ENCODE data around the gene YIPF1. TPM values are rescaled to one million over a fixed set of nuclear protein-coding genes. Genes with fewer than 3 reads are reported as not detected.
A peak's percentile ranks its signal among the peaks of the same experiment; 100 is the strongest.

The YIPF1 gene
- polyA plus RNA-seq (ENCODE audit: insufficient read length in 4 of 4), result 10 to 100 TPM; 18.1 to 37.3 (median 35.2) TPM

DNA sequence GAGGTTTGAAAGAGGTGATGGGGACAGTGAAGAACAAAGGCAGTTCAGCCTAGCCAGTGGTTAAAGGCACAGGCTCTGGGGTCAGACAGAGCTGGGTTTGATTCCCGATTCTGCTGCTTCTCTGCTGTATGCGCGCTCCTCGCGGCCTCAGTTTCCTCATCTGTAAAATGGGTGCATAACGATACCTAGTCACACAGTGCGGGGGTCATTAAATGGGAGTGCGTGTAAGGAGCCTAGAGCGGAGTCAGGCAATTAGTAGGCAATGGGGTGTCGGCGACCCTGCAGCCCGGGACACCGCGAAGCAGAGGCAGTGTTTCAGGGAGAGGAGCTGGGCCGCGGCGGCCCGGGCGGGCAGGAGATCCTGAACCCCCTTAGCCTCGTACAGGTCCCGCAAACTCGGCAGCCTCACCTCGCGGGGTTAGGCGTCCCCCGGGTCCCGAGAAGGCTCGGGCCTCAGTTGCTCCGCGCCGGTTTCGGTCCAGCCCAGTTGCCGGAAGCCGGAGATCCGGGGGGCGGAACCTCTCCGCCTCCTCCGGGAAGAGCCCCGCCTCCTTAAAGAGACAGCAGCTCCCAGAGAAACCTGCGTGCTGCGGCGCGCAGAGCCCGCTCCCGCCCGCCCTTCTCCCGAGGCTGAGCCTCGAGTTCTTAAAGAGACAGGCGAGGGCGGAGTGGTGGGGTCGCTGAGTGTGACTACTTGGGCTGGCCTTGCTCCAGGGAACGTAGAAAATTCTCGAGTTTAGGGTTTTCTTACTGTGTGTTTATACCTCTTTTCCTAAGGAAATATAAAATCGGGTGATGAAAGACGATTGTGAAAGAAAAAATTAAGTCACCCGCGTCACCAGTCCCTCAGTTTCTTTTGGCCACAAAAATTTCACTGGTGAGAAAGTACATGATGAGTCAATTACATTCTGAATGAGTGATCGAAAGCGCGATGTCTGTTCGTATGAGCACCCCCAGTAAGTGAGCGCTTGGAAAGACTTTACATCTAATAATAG, at the start of gene YIPF1:
Gene YIPF1 (minus strand): TSS at position 494 of the 995 bp plus-strand sequence. CDS start 860 bp downstream, outside the sequence.
- DNase-seq (ENCODE audit: low read depth in 4 of 4, low spot score in 3 of 4), result peak; percentile 61 to 75 (median 70)

DNA sequence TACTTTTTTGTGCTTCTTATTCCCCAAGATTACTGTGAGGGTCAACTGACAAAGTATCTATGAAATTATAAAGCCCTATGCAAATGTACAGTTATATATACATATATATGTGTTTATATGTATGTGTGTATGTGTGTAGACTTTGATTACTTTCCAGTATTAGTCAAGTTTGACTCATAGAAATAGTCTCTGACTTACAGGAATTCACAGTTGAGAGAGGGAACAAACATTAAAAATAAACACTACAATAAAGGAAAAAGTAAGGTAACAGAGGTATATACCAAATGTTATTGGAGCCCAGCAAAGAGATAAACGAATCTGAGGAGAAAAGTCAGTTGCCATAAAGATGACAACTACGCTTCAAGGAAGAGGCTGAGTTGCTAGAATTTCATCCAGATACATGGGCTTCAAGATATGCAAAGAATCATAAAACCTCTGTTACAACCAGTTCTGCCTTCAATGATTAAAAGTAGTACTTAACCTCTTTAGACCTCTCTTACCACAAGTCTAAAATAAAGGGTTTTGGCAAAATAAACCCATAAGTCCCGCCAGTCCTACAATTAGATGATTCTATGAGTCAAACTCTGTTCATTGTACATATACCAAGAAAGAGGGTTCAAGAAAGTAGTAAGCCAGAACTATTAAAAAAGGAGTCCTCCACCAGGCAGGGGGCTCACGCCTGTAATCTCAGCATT, 48.7 kb upstream of the YIPF1 start:
- DNase-seq (ENCODE audit: low read depth in 4 of 4, low spot score in 3 of 4), result no peak

DNA sequence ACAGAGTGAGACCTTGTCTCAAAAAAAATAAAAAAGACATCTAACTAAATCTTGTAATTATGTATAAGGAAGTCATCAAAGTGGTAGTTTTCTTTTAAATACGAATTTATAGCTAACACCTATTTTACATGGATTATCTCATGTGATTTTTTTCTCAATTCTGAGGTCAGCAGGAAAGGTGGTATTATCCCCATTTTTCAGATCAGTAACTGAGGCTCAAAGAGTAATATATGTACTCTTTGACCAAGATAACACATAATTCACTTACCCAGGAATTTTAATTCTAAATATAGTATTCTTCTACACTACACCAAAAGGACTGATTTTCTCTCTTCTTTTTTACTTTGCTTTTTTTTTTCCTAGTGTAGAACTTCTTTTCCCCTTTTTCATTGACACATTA, 46.8 kb upstream of the YIPF1 start:
- DNase-seq (ENCODE audit: low read depth in 4 of 4, low spot score in 3 of 4), result no peak

DNA sequence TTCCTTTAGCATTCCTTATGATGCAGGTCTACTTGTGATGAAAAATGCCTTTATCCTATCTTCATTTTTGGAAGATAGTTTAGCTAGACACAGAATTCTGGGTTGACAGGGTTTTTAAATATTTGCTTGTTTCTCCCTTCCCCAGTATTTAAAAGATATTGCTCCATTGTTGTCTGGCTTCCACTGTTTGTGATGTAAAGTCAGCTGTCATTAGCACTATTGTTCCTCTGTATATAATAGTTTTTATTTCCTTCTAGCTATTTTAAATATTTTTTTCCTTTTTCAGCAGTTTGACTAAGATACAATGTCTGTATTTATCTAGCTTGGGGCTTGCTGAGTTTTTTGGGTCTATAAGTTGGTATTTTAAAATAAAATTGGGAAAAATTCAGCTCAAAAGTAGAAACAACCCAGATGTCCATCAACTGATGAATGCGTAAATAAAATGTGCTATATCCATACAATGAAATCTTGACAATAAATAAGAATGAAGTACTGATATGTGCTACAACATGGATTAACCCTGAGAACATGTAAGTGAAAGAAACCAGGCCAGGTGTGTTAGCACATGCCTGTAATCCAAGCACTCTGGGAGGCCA, 44.7 kb upstream of the YIPF1 start:
- DNase-seq (ENCODE audit: low read depth in 4 of 4, low spot score in 3 of 4), result no peak

DNA sequence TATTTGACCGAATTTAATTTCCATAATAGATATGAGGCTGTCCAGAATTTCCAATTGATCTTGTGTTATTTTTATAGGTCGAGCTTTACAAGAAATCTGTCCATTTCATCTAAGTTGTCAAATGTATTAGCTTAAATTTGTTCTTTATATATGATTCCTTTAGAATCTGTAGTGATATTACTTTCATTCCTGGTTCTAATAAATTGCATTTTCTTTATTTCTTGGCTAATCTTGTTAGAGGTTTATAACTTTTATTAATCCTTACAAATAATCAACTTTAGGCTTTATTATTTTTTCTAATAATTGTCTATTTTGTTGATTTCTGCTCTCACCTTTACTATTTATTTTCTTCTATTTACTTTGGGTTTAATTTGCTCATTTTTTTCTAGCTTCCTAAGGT, 41.9 kb upstream of the YIPF1 start:
- no peak for DNase-seq (ENCODE audit: low read depth in 4 of 4, low spot score in 3 of 4)

DNA sequence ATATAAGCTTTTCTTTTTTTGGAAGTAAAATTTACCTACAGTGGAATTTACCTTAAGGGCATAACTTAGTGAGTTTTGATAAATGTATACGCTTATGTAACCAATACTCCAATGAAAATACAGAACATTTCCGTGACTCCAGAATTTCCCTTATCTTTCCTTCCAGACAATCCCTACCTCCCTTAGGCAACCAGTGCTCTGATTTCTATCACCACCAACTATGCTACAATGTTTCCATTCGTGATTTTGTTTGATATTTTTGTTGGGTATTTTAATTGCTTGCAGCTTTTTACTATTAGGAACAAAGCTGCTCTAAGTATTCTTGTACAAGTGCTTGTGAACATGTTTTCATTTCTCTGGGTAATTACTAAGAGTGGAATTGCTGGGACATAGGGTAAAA, 41.3 kb upstream of the YIPF1 start:
- no peak for DNase-seq (ENCODE audit: low read depth in 4 of 4, low spot score in 3 of 4)

DNA sequence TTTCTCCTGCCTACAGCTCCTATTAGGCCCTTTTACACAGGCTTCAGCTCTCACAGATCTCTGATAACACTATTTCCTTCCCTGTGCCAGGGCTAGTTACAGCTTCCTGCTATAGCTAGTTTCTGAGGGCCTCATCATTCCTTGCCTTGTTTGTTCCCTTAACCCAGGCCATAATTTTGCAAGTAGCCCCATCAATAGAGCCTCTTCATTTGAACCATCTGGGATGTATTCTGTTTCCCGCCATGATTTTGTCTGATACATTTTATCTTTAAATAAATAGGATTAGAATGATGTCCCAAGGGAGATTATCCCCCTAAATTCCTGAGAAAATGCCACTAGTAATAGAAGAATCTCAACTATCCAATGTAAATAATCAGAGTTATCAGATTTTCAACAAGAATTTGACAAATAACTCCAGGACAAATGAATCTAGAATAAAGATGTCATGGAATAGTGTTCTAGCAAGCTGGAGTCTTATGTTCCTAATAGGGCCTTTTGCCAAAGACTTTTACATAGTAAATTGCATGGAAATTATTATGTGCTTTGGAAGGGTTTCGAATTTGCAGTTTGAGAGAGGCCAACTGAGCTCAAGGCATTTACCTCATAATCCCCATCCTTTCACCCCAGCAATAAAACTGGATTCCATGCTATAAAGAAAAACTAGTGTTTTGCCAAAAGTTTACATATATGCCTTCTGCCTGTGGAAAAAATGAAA, 39.8 kb upstream of the YIPF1 start:
- DNase-seq (ENCODE audit: low read depth in 4 of 4, low spot score in 3 of 4), result peak in 1 of 4 donors; percentile 19

DNA sequence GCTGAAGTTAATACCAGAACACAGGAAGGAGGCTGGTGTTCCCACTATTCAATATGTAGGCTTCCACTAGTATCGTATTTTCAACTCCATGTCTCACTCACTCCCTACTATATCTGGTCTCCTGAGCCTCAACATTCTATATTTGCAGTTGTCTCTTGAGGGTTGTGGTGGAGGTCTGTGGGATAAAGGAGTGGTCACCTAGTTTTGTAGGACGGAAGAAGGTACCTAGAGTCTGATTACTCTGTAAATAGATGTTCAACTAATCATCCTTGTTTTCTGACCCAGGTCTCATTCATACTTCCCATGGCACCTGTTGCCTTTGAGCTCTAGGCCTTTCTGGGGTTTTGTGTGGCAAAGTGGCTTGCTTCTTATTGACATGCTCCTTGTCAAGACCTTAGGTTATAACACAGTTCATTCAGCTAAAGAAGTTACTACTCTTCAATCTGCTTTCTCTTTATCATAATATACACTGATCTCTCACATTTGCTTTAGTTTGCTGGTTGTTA, 37.8 kb upstream of the YIPF1 start:
- no peak for DNase-seq (ENCODE audit: low read depth in 4 of 4, low spot score in 3 of 4)

DNA sequence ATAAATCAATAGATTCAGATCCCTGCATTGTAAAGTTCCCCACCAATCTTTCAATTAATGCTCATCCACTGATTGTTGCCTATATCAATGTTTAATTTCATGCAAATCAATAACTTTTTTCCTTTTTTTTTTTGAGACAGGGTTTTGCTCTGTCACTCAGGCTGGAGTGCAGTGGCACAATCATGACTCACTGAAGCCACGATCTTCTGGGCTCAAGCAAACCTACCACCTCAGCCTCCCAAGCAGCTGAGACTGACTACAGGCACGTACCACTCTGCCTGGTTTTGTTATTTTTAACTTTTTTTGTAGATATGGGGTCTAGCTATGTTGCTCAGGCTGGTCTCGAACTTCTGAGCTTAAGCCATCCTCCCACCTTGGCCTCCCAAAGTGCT, 30.1 kb upstream of the YIPF1 start:
- DNase-seq (ENCODE audit: low read depth in 4 of 4, low spot score in 3 of 4), result no peak

DNA sequence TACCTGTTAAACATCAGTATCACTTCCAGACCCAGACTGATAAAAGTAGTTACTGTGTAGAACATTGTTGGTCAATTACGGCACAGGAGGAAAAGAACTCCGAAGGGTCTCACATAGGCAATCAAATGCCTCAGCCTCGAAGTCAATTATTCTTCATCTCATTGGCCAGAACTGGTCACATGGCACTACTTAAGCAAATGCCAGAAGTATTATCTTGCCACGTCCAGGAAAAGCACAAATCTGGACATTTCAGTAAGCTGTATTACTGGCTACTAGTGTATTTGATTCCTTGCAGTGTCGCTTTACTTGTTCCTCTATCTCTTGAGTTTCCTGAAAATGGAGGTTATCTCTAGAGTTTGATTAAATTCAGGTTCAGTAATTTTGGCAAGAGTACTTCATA, 28.7 kb upstream of the YIPF1 start:
- DNase-seq (ENCODE audit: low read depth in 4 of 4, low spot score in 3 of 4), result no peak

DNA sequence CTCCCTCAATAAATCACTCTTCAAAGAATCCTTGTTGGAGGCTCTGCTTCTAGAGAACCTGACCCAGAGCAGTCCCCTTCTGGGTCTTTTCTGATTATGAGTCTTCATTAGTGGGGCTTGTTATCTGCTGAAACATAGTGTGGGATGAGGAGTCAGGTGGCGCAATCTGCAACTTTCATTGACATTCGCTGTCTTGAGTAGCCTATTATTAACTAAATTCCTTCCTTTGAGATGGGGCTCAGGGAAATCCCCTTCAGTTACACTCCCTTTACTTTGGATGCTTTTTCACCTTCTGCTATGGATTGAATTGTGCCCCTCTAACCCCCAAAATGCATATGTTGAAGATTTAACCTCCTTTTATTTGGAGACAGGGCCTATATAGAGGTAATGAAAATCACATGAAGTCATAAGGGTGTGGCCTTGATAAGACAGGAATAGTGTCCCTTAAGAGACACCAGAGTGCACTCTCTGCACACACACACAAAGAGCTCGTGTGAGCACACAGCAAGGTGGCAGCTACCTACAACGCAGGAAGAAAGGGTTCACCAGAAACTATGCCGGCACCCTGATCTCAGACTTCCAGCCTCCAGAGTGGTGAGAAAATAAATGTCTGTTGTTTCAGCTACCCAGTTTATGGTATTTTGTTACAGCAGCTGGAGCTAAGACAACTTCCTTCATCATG, 23.9 kb upstream of the YIPF1 start:
- DNase-seq (ENCODE audit: low read depth in 4 of 4, low spot score in 3 of 4), result no peak

DNA sequence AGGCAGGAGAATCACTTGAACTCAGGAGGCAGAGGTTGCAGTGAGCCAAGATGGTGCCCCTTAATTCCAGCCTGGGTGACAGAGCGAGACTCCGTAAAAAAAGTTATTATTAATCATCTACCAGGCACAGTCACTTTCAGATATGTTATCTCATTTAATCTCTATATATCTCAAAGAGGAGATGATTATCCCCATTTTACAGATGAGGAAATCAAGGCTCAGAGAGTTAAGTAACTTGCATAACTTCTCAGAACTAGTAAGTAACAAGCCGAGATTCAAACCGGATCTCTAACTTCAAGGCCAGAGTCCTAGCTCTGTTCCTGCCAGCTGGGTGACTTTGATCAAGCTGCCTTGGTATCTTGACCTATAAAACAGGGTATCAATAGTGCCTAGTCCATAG, 21.8 kb upstream of the YIPF1 start:
- no peak for DNase-seq (ENCODE audit: low read depth in 4 of 4, low spot score in 3 of 4)

DNA sequence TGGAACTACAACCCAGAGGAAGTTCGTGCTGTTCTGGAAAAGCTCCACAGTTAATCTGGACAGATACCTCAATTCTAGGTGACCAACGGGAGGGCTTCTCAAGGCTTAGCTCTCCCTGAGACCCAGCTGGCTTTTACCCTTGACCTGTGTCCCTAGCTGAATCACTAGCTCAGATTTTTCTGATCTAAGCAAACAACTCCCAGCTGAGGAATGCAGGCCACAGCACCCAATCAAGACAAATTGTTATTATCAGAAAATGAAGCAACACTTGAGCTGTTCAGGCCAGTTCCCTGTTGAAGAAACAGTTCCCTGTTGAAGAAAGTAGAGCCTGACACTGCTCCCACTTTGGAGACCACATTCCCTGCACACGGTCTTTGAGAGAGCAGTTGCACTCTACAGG, 20.3 kb upstream of the YIPF1 start:
- DNase-seq (ENCODE audit: low read depth in 4 of 4, low spot score in 3 of 4), result no peak

DNA sequence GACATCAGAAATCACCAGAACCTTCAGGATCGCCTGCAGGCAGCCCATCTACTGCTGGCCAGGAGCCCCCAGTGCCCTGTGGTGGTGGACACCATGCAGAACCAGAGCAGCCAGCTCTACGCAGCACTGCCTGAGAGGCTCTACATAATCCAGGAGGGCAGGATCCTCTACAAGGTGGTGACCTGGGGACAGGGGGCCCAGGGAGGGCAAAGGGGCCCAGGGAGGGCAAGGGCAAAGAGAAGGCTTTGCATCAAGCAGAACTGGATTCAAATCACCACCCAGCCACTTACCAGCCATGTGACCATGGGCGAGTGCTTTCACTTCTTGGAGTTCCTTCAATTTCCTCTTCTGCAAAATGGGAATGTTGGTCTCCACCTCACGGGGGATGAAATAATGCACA, 16.5 kb upstream of the YIPF1 start:
- no peak for DNase-seq (ENCODE audit: low read depth in 4 of 4, low spot score in 3 of 4)

DNA sequence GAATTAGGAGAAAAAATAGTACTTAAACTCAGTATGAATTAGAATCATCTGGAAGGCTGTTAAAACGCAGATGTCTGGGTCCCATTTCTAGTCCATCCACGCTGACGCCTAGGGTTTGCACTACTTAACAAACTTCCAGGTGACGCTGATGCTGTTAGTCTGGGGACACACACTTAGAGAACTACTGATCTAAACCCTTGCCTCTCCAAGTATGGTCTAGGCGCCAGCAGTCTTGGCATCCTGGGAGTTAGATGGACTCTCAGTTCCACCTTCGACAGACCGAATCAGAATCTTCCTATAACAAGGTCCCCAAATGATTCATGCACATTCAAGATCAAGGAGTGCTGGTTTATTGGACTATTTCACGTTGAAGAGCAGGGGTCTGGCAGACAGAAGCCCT, 15.9 kb upstream of the YIPF1 start:
- no peak for DNase-seq (ENCODE audit: low read depth in 4 of 4, low spot score in 3 of 4)

DNA sequence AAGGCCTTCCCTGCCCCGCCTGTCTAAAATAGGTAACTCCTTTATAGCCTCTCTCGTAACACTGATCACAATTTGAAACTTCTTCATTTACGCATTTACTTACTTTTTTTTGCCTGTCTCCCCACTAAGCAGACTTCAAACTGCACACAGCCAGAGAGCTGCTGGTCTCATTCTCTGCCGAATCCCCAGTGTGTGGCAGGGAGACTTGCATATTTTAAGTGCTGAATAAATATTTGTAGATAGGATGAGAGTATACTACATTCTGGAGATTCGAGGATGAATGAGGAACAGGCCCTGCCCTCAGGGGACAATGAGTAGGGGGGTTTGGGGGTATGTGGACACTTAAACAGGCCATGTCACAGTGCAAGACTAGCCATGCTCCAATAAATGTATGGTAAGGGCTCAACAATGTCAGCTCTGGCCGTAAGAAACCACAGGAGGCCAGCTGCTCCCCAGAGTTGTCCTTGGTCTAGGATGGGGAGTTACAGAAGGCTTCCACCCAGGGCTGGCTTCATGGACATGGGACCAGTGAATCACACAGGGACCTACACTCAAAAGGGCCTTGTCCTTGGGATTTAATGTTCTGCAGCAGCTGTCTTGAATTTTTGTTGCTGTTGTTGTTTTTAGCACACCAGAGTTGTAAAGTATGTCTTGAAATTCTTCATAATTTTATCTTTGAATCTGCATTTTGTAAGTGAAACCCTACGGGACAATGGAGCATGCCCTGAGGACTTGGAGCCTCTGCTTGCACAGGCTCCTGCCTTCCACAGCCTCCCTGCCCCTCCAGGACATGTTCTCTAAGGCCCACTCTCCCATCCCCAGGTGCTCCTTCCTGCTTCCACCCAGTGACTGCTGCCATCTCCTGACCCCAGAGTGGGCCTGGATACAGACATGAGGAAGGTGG, 12.9 kb upstream of the YIPF1 start:
- no peak for DNase-seq (ENCODE audit: low read depth in 4 of 4, low spot score in 3 of 4)

DNA sequence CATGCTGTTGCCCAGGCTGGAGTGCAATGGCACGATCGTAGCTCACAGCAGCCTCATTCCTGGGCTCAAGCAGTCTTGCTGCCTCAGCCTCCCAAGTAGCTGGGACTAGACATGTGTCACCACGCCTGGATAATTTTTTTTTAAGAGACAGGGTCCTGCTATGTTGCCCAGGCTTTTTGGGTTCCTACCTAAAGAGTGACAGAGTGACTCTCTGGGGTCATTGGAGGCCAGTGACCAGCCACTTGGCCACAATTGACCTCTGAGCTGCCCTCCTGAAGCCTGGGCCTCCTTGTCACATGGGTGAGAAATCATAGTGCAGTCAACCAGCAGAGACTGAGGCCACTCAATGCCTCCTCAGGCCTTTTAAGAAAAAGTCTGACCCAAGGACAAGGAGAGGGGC, 10.1 kb upstream of the YIPF1 start:
- DNase-seq (ENCODE audit: low read depth in 4 of 4, low spot score in 3 of 4), result no peak

DNA sequence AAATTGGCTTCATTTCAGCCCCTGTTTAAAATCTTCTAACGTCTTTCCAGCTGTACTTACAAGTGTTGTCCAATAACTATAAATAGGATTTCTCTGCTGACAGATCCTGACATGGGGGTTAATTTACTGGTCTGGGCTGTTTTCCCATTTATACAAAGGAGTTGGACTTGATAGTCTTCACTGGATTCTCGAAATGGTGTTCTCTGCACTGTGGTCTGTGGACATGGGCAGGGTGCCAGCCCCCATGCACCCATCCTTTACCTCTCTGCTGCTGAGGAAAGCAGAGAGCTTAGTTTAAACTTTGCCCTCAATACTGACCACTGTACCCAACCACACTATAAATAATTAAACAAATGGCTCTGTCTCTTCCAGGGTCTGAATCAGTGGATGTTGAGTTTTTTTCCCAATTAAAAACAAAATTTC, 9.6 kb upstream of the YIPF1 start:
- DNase-seq (ENCODE audit: low read depth in 4 of 4, low spot score in 3 of 4), result peak; percentile 53 to 65 (median 62)

Data from left renal pelvis (tissue), 4 donors.